ENCODE data around the gene PSRC1.

- no peak for TF ChIP-seq CTCF (IDR thresholded peaks at IDR 0.05)
- no peak for TF ChIP-seq POLR2A (IDR thresholded peaks at IDR 0.05)
These were observed 11.5 kb downstream of the PSRC1 start for GRCh38 chr1:109271458-109271857.
